Activated effector memory CD4-positive, alpha-beta T cell treated with Interleukin-2 at 50 U/mL for 16 hours (primary cell): ENCODE data around the gene AGO3.

Experiments used
- DNase-seq: peaks from one replicate; pipeline ENCODE4 v3.0.0-alpha.2; 2020

The AGO3 gene

GRCh38 chr1:36098650-36099365 lies 167.9 kb downstream of the AGO3 start:
- no peak for DNase-seq

GRCh38 chr1:36099681-36100341 lies 168.9 kb downstream of the AGO3 start:
- peak; percentile 57 for DNase-seq

GRCh38 chr1:36100376-36100775 lies 169.5 kb downstream of the AGO3 start:
- no peak for DNase-seq

- DNase-seq, result no peak
These were observed 170.6 kb downstream of the AGO3 start for GRCh38 chr1:36101546-36101945.

- no peak for DNase-seq
These were observed 175.4 kb downstream of the AGO3 start for GRCh38 chr1:36106269-36106668.

GRCh38 chr1:36107394-36107793 lies 176.5 kb downstream of the AGO3 start:
- DNase-seq, result no peak

GRCh38 chr1:36108314-36108713 lies 177.4 kb downstream of the AGO3 start:
- DNase-seq, result no peak

GRCh38 chr1:36109041-36109679 lies 178.3 kb downstream of the AGO3 start:
- DNase-seq, result peak; percentile 35

GRCh38 chr1:36111151-36111550 lies 180.2 kb downstream of the AGO3 start:
- no peak for DNase-seq

GRCh38 chr1:36112823-36113222 lies 181.9 kb downstream of the AGO3 start:
- no peak for DNase-seq

- DNase-seq, result no peak
These were observed 183.5 kb downstream of the AGO3 start for GRCh38 chr1:36114371-36114770.

GRCh38 chr1:36115200-36115669 lies 184.3 kb downstream of the AGO3 start:
- DNase-seq, result no peak

- DNase-seq, result no peak
These were observed 185.0 kb downstream of the AGO3 start for GRCh38 chr1:36115931-36116330.

GRCh38 chr1:36116901-36117300 lies 186.0 kb downstream of the AGO3 start:
- no peak for DNase-seq

- no peak for DNase-seq
These were observed 187.7 kb downstream of the AGO3 start for GRCh38 chr1:36118447-36119204.

GRCh38 chr1:36119456-36119855 lies 188.6 kb downstream of the AGO3 start:
- DNase-seq, result no peak
